HepG2 (cell line): ENCODE results near the gene SNAP47. TPM values are rescaled to one million over a fixed set of nuclear protein-coding genes. Genes with fewer than 3 reads are reported as not detected.

Experiments
- AHDC1 ChIP-seq: sonication (generic); formaldehyde crosslinking; IDR thresholded peaks from 2 replicates; pipeline ENCODE4 v1.5.1; 2020; ENCODE audit warnings: mild to moderate bottlenecking, missing genetic modification reagents, borderline replicate concordance
- ARNTL ChIP-seq: sonication (generic); formaldehyde crosslinking; IDR thresholded peaks from 2 replicates; pipeline ENCODE4 v1.4.0; 2020; ENCODE audit warnings: mild to moderate bottlenecking, missing genetic modification reagents
- HNF4A ChIP-seq: sonication (generic); formaldehyde crosslinking; IDR thresholded peaks from 2 replicates; pipeline ENCODE4 v1.4.0; 2020; ENCODE audit warnings: missing genetic modification reagents
- HOXA7 ChIP-seq: sonication (generic); formaldehyde crosslinking; IDR thresholded peaks from 2 replicates; pipeline ENCODE4 v1.8.1; 2022; ENCODE audit warnings: mild to moderate bottlenecking, missing genetic modification reagents, moderate library complexity
- KDM4B ChIP-seq: sonication (generic); formaldehyde crosslinking; IDR thresholded peaks from 2 replicates; pipeline ENCODE4 v1.4.0; 2020; ENCODE audit warnings: missing genetic modification reagents
- PHF21A ChIP-seq: sonication (generic); formaldehyde crosslinking; IDR thresholded peaks from 2 replicates; pipeline ENCODE4 v1.5.0; 2020; ENCODE audit warnings: mild to moderate bottlenecking, missing genetic modification reagents
- TAF1 ChIP-seq: sonication (generic); formaldehyde crosslinking; IDR thresholded peaks from 2 replicates; pipeline ENCODE4 v1.4.0; 2020; ENCODE audit warnings: missing genetic modification reagents
- ZNF777 ChIP-seq: sonication (generic); formaldehyde crosslinking; IDR thresholded peaks from 2 replicates; pipeline ENCODE4 v1.4.0; 2020; ENCODE audit warnings: missing genetic modification reagents
- ZNF784 ChIP-seq: sonication (generic); formaldehyde crosslinking; IDR thresholded peaks from 2 replicates; pipeline ENCODE4 v1.5.1; 2020; ENCODE audit warnings: missing genetic modification reagents, mild to moderate bottlenecking, borderline replicate concordance
- polyA plus RNA-seq, 8 experiments: library from polyadenylated mRNA; depleted of rRNA in 3 of 8; stranded (reverse) in 7 of 8; unstranded in 1 of 8; fragments of >200 nt; fragmentation: Illumina TruSeq in 4 of 8; extraction: Trizol in 4 of 8; gene quantifications; 2 replicates each; pipeline versions ENCODE4 v1.2.1 to v1.2.3, GENCODE V29; 2011 to 2016; ENCODE audit warnings: low read depth in 4 of 8, missing spikeins in 1 of 8, mixed read lengths in 1 of 8; ENCODE audit not compliant: insufficient read depth in 1 of 8
- total RNA-seq, 5 experiments: library from RNA; depleted of rRNA; stranded (reverse); fragments of >200 nt; fragmentation: Illumina TruSeq; extraction: Trizol; gene quantifications; 2 replicates each; pipeline ENCODE4 v1.2.3, GENCODE V29; 2016; ENCODE audit warnings: low read depth in 1 of 5

SNAP47 gene
- total and polyA plus RNA-seq, 2 of the 13 experiments (the other 11 are each of a cell fraction or from before 2014, with no cell fraction given) = 13.6 to 25.1 TPM

DNA sequence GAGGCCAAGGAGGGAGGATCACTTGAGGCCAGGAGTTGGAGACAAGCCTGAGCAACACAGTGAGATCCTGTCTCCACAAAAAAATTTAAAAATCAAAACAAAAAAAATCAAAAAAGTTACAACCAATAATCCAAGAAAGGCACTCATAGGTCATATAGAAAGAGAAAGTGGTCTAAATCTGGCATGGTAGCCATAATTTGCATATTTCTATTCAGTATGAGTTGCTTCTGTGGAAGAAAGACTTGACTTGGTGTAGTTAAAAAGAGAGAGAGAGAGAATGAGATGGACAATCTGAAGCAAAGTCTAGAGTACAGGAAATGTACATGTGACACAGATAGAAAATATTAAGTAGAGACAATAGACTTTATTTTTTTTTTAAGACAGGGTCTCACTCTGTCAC, 22.6 kb upstream of the SNAP47 start (continued):
- TF ChIP-seq AHDC1 (no peak), KDM4B (no peak), ZNF777 (CRISPR knock-in tag) (no peak), TAF1 (CRISPR knock-in tag) (no peak), HOXA7 (no peak), HNF4A (CRISPR knock-in tag) (no peak), ZNF784 (CRISPR knock-in tag) (no peak), PHF21A (CRISPR knock-in tag) (no peak), ARNTL (CRISPR knock-in tag) (no peak)
